ENCODE results near the gene KDM8. TPM values are rescaled to one million over a fixed set of nuclear protein-coding genes. Genes with fewer than 3 reads are reported as not detected.

Gene KDM8
- total RNA-seq, 1 donor from 2014 or later, result 15.6 TPM

DNA sequence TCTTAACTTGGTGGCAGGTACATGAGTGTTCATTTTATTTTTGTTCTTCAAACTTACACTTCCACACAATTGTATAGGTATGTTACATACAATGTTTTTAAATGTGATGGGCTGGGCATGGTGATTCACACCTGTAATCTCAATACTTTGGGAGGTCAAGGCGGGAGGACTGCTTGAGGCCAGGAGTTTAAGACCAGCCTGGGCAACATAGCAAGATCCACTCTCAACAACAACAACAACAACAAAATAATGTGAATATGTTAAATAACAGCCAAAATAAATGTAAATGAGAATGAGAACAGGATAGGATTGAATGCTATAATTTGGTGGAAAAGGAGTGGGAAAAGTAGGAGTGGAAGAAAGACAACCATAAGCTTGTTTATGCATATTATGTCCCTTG is 62.7 kb downstream of the KDM8 start:
- no peak for DNase-seq (ENCODE audit: low read depth, low spot score)
- H3K4me3 Mint-ChIP-seq, result peak overlapping the region; percentile 45
- peaks cover 2% of the 10 kb centered on the region for H3K36me3 Mint-ChIP-seq (ENCODE audit: low read depth)
- peaks cover 16% of the 10 kb centered on the region for H3K27me3 Mint-ChIP-seq (ENCODE audit: low read depth)
- H3K4me1 Mint-ChIP-seq, result peaks cover 7% of the 10 kb centered on the region
- H3K9me3 Mint-ChIP-seq, result no peaks in the 10 kb centered on the region
- no peak overlapping the region for H3K27ac Mint-ChIP-seq (ENCODE audit: unreplicated experiment)
- TF ChIP-seq, protein P1, sequence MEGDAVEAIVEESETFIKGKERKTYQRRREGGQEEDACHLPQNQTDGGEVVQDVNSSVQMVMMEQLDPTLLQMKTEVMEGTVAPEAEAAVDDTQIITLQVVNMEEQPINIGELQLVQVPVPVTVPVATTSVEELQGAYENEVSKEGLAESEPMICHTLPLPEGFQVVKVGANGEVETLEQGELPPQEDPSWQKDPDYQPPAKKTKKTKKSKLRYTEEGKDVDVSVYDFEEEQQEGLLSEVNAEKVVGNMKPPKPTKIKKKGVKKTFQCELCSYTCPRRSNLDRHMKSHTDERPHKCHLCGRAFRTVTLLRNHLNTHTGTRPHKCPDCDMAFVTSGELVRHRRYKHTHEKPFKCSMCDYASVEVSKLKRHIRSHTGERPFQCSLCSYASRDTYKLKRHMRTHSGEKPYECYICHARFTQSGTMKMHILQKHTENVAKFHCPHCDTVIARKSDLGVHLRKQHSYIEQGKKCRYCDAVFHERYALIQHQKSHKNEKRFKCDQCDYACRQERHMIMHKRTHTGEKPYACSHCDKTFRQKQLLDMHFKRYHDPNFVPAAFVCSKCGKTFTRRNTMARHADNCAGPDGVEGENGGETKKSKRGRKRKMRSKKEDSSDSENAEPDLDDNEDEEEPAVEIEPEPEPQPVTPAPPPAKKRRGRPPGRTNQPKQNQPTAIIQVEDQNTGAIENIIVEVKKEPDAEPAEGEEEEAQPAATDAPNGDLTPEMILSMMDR (conservative IDR thresholded peaks at IDR 0.05), result no peak

DNA sequence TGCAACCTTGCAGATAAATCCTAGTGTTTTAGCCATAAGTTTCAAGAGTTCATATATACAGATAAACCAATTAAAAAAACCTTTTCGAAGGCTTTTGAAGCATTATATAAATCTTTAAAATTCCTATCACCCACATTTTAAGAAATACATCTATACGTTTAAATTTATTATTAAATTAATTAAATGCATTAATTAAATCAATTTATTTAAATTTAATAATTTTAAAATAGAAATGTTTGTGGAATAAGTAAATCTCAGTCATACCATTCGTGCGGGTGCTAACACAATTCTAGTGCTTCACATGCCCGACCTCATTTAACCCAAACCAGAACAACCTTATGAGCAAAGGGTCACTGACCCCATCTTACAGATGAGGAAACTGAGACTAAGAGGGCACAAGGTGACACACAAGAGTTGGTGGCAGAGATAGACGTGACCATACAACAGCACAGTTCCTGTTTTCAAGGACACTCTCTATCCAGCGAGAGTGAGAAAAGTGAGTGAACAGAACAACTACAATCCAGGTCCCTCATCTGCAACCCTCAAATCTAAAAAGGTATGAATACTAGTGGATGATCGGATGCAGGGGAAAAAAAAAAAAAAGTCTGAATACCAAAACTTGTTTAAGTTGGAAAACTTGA is 63.8 kb downstream of the KDM8 start:
- Mint-ChIP-seq H3K27ac (ENCODE audit: unreplicated experiment) (no peak overlapping the region), H3K27me3 (ENCODE audit: low read depth) (peaks cover 16% of the 10 kb centered on the region), H3K36me3 (ENCODE audit: low read depth) (peaks cover 2% of the 10 kb centered on the region), H3K4me1 (peaks cover 3% of the 10 kb centered on the region), H3K4me3 (no peak overlapping the region), H3K9me3 (no peaks in the 10 kb centered on the region)
- TF ChIP-seq, protein P1 (conservative IDR thresholded peaks at IDR 0.05), result no peak
- no peak for DNase-seq (ENCODE audit: low read depth, low spot score)

DNA sequence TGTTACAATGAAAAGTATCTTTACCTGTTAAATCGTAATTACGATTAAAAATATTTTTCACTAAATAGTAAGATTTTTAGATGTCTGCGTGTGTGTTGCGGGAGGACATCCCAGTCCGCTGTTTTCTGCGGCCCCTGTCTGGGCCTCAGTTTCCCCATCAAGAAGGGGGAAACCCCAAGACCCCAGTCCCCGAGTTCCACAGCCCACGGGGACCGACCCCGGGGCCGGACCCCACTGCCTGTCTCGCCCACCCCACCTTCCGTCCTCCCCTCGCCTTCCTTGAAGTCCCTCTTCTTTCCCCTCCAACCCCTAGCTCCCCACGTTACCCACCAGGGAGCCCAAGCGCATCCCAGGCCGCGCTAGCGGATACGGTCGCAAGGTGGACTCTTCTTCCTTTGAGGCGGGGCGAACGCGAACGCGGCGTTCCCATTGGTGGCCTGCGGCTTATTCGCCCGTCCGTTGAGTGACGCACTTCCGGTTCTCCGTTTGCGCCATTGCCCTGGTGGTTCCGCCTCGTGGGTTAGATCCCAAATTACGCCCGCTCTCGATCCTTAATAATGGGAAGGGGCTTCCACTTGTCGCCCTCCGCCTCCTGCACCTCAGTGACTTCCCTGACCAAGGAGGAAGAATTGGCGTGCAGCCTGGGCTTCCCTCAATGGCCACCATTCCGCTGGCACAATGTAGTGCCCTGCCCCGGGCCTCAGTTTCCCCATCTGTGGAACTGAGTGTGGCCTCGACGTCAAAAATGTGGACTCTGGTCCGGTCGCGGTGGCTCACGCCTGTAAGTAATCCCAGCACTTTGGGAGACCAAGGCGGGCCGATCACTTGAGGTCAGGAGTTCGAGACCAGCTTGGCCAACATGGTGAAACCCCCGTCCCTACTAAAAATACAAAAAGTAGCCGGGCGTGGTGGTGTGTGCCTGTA is 65.3 kb downstream of the KDM8 start, which contains the start of gene NSMCE1:
Gene NSMCE1, minus strand, starts transcription at position 397 of the 924 bp plus-strand sequence. CDS start 11,202 bp downstream, outside the sequence.
- Mint-ChIP-seq H3K4me3 (peak within 1 kb of the TSS; percentile 94), H3K4me1 (peaks cover 3% of the 10 kb centered on the region), H3K27ac (ENCODE audit: unreplicated experiment) (peak within 1 kb of the TSS; percentile 70), H3K36me3 (ENCODE audit: low read depth) (no peaks in the 10 kb centered on the region), H3K27me3 (ENCODE audit: low read depth) (peaks cover 10% of the 10 kb centered on the region), H3K9me3 (no peaks in the 10 kb centered on the region)
- peak; percentile 83 for DNase-seq (ENCODE audit: low read depth, low spot score)
- TF ChIP-seq, protein P1 (conservative IDR thresholded peaks at IDR 0.05), result no peak

DNA sequence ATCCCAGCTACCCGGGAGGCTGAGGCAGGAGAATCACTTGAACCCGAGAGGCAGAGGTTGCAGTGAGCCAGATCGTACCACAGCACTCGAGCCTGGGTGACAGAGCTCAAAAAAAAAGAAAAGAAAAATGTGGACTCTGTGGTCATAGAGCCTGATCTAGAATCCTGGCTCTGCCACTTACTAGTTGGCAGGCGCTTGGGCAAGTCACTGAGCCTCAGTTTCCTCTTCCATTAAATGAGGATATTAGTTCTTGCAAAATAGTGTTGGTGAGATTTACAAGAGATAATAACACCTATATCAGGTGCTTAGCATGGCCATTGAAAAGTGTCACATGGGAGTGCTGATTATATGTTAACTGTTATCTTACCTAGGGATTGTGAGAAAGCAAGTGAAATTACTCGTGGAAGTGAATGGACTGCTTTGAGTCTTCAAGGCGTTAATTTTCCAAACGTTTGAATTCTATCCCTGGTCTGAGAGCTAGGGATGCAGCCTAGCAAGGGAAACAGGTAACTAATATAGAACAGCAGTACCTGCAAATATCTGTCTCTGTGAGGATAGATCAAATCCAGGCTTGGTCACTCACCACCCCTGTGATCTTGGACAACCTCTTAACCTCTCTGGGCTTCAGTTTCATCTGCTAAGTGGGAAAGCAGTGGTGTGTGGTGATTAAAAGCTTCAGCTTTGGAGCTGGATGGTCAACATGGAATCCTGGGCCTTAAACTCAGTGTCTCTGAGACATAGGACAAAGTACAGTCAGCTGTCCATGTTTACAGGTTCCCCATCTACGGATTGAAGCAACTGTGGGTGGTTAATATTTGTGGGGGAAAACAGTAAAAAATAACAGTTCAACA is 66.2 kb downstream of the KDM8 start:
- TF ChIP-seq, protein P1 (conservative IDR thresholded peaks at IDR 0.05), result no peak
- no peak for DNase-seq (ENCODE audit: low read depth, low spot score)
- peaks cover 3% of the 10 kb centered on the region for H3K4me1 Mint-ChIP-seq
- peak overlapping the region; percentile 94 for H3K4me3 Mint-ChIP-seq
- H3K27ac Mint-ChIP-seq (ENCODE audit: unreplicated experiment), result peak overlapping the region; percentile 76
- H3K9me3 Mint-ChIP-seq, result no peaks in the 10 kb centered on the region
- peaks cover 9% of the 10 kb centered on the region for H3K27me3 Mint-ChIP-seq (ENCODE audit: low read depth)
- no peaks in the 10 kb centered on the region for H3K36me3 Mint-ChIP-seq (ENCODE audit: low read depth)

DNA sequence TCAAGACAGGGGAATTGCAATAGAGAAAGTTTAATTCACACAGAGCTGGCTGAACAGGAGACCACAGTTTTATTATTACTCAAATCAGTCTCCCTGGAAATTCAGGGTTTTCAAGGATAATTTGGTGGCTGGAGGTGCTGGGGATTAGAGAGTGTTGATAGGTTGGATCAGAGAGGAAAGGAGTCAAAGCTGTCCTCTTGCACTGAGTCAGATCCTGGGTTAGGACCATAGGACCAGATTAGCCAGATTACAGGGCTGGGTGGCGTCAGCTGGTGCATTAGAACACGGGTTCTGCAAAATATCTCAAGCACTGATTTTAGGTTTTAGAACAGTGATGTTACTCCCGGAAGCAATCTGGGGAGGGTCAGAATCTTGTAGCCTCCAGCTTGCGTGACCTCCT is 67.0 kb downstream of the KDM8 start:
- Mint-ChIP-seq H3K4me1 (peaks cover 3% of the 10 kb centered on the region), H3K36me3 (ENCODE audit: low read depth) (no peaks in the 10 kb centered on the region), H3K27ac (ENCODE audit: unreplicated experiment) (no peak overlapping the region), H3K27me3 (ENCODE audit: low read depth) (peaks cover 5% of the 10 kb centered on the region), H3K4me3 (no peak overlapping the region), H3K9me3 (no peaks in the 10 kb centered on the region)
- TF ChIP-seq, protein P1 (conservative IDR thresholded peaks at IDR 0.05), result no peak
- no peak for DNase-seq (ENCODE audit: low read depth, low spot score)
